GM19240 (cell line): ENCODE measurements around the gene PCDHA1.
A peak's percentile ranks its signal among the peaks of the same experiment; 100 is the strongest.

Experiments
- DNase-seq: peaks from one replicate; pipeline ENCODE4 v3.0.0; 2011; ENCODE audit warnings: low spot score; ENCODE audit not compliant: insufficient read length

Gene PCDHA1

GRCh38 chr5:141040771-141041426, 255.0 kb downstream of the PCDHA1 start:
- DNase-seq: peak; percentile 14

- no peak for DNase-seq
These were observed 255.5 kb downstream of the PCDHA1 start for GRCh38 chr5:141041427-141041785.

- DNase-seq: no peak
These were observed 256.6 kb downstream of the PCDHA1 start for GRCh38 chr5:141042555-141042954.

- DNase-seq: no peak
These were observed 264.9 kb downstream of the PCDHA1 start, which contains the start of gene PCDHB1 for GRCh38 chr5:141050622-141051520. TSS of gene PCDHB1 (plus strand) at chr5:141051374. CDS start at chr5:141051471, 97 bp downstream.

- no peak for DNase-seq
These were observed 265.6 kb downstream of the PCDHA1 start for GRCh38 chr5:141051521-141051866.
